ENCODE measurements around the gene PRG3.

- TF ChIP-seq CTCF (IDR thresholded peaks at IDR 0.05) (peak; percentile 82 to 93 (median 89)), POLR2A (IDR thresholded peaks at IDR 0.05) (no peak)
Observed at GRCh38 chr11:57349491-57350274, 31.3 kb downstream of the PRG3 start.
